ENCODE results near the gene INPP5J. TPM values are rescaled to one million over a fixed set of nuclear protein-coding genes. Genes with fewer than 3 reads are reported as not detected.
"Not testable (repeated sequence)": the region's sequence is repeated elsewhere in the genome, so short reads cannot be mapped to it uniquely, and the experiment has no call there.

The INPP5J gene
- total and polyA plus RNA-seq, 4 donors: 1.2 to 6.5 (median 2.1) TPM

GRCh38 chr22:31107894-31108218 is 14.9 kb upstream of the INPP5J start:
- peaks cover 0 to 8% (median 0%) of the 10 kb centered on the region in 4 donors for H3K36me3 ChIP-seq (ENCODE audit: control insufficient read depth in 4 of 4, insufficient read depth in 4 of 4, low read length in 4 of 4)
- H3K4me1 ChIP-seq (ENCODE audit: control insufficient read depth in 5 of 5, insufficient read depth in 5 of 5, low read length in 5 of 5): peaks cover 0 to 11% (median 2%) of the 10 kb centered on the region in 5 donors
- no peak overlapping the region for H3K4me3 ChIP-seq
- no peaks in the 10 kb centered on the region for H3K9me3 ChIP-seq (ENCODE audit: control insufficient read depth in 4 of 4, insufficient read depth in 3 of 4, low read length in 3 of 4)
- DNase-seq (no peak), ATAC-seq (ENCODE audit: insufficient read depth, low FRiP score) (no peak)
- TF ChIP-seq CTCF (IDR thresholded peaks at IDR 0.05; ENCODE audit: control extremely low read depth, extremely low read depth): no peak
- peak overlapping the region; percentile 62 to 66 for H3K27ac ChIP-seq (ENCODE audit: low read depth in 1 of 2, low read length in 1 of 2)
- no peaks in the 10 kb centered on the region for H3K27me3 ChIP-seq (ENCODE audit: control insufficient read depth in 3 of 3, insufficient read depth in 3 of 3, low read length in 2 of 3)
- peak overlapping the region in 1 of 2 donors; percentile 84 for H3K9ac ChIP-seq (ENCODE audit: insufficient read depth in 1 of 2, low read length in 2 of 2)
- WGBS, 2 donors: 1 to 4% methylated on average over 5 of the region's 5 CpGs

GRCh38 chr22:31112547-31113091 is 10.1 kb upstream of the INPP5J start:
- H3K9ac ChIP-seq (ENCODE audit: insufficient read depth in 1 of 2, low read length in 2 of 2); H3K27me3 ChIP-seq (ENCODE audit: control insufficient read depth in 3 of 3, insufficient read depth in 3 of 3, low read length in 2 of 3); H3K9me3 ChIP-seq (ENCODE audit: control insufficient read depth in 4 of 4, insufficient read depth in 3 of 4, low read length in 3 of 4); H3K4me1 ChIP-seq (ENCODE audit: control insufficient read depth in 5 of 5, insufficient read depth in 5 of 5, low read length in 5 of 5); H3K36me3 ChIP-seq (ENCODE audit: control insufficient read depth in 4 of 4, insufficient read depth in 4 of 4, low read length in 4 of 4); ATAC-seq (ENCODE audit: insufficient read depth, low FRiP score); DNase-seq; H3K27ac ChIP-seq (ENCODE audit: low read depth in 1 of 2, low read length in 1 of 2); H3K4me3 ChIP-seq: not testable (repeated sequence)
- WGBS, 2 donors: 96 to 97% methylated on average over 7 of the region's 7 CpGs

GRCh38 chr22:31118046-31118820 is 4.5 kb upstream of the INPP5J start:
- H3K4me3 ChIP-seq: no peak overlapping the region
- H3K9me3 ChIP-seq (ENCODE audit: control insufficient read depth in 4 of 4, insufficient read depth in 3 of 4, low read length in 3 of 4): no peaks in the 10 kb centered on the region
- H3K4me1 ChIP-seq (ENCODE audit: control insufficient read depth in 5 of 5, insufficient read depth in 5 of 5, low read length in 5 of 5): peaks cover 0 to 1% (median 0%) of the 10 kb centered on the region in 5 donors
- no peak overlapping the region for H3K9ac ChIP-seq (ENCODE audit: insufficient read depth in 1 of 2, low read length in 2 of 2)
- TF ChIP-seq CTCF (IDR thresholded peaks at IDR 0.05; ENCODE audit: control extremely low read depth, extremely low read depth): no peak
- no peaks in the 10 kb centered on the region for H3K27me3 ChIP-seq (ENCODE audit: control insufficient read depth in 3 of 3, insufficient read depth in 3 of 3, low read length in 2 of 3)
- H3K27ac ChIP-seq (ENCODE audit: low read depth in 1 of 2, low read length in 1 of 2): peak overlapping the region in 1 of 2 donors; percentile 84
- no peak for ATAC-seq (ENCODE audit: insufficient read depth, low FRiP score)
- no peaks in the 10 kb centered on the region for H3K36me3 ChIP-seq (ENCODE audit: control insufficient read depth in 4 of 4, insufficient read depth in 4 of 4, low read length in 4 of 4)
- 89 to 95% methylated on average over 3 of the region's 3 CpGs for WGBS, 2 donors
- DNase-seq: no peak

GRCh38 chr22:31119026-31119717 is 3.6 kb upstream of the INPP5J start:
- H3K27me3 ChIP-seq (ENCODE audit: control insufficient read depth in 3 of 3, insufficient read depth in 3 of 3, low read length in 2 of 3): no peaks in the 10 kb centered on the region
- H3K36me3 ChIP-seq (ENCODE audit: control insufficient read depth in 4 of 4, insufficient read depth in 4 of 4, low read length in 4 of 4): no peaks in the 10 kb centered on the region
- ATAC-seq (ENCODE audit: insufficient read depth, low FRiP score): no peak
- peak overlapping the region in 1 of 2 donors; percentile 84 for H3K27ac ChIP-seq (ENCODE audit: low read depth in 1 of 2, low read length in 1 of 2)
- peaks cover 0 to 1% (median 0%) of the 10 kb centered on the region in 5 donors for H3K4me1 ChIP-seq (ENCODE audit: control insufficient read depth in 5 of 5, insufficient read depth in 5 of 5, low read length in 5 of 5)
- no peak for DNase-seq
- no peak overlapping the region for H3K4me3 ChIP-seq
- WGBS, 2 donors: 69 to 81% methylated on average over 7 of the region's 7 CpGs
- TF ChIP-seq CTCF (IDR thresholded peaks at IDR 0.05; ENCODE audit: control extremely low read depth, extremely low read depth): no peak
- no peaks in the 10 kb centered on the region for H3K9me3 ChIP-seq (ENCODE audit: control insufficient read depth in 4 of 4, insufficient read depth in 3 of 4, low read length in 3 of 4)
- no peak overlapping the region for H3K9ac ChIP-seq (ENCODE audit: insufficient read depth in 1 of 2, low read length in 2 of 2)

Measured in lung (tissue), 12 donors.